HUES6 (cell line): Measurements from ENCODE around the gene DDAH1.

Experiments used
- H3K27ac ChIP-seq: 2 replicates; pipeline ENCODE4 v1.7.0; 2013; ENCODE audit warnings: low read depth, mild to moderate bottlenecking, low read length, inconsistent platforms
- H3K27me3 ChIP-seq: 2 replicates; pipeline ENCODE4 v1.6.1; 2013; ENCODE audit warnings: low read length; ENCODE audit not compliant: control insufficient read depth, insufficient read depth
- H3K36me3 ChIP-seq: 2 replicates; pipeline ENCODE4 v1.6.1; 2013; ENCODE audit warnings: low read length; ENCODE audit not compliant: control insufficient read depth, insufficient read depth
- H3K4me1 ChIP-seq: 2 replicates; pipeline ENCODE4 v1.6.1; 2013; ENCODE audit warnings: low read length; ENCODE audit not compliant: control insufficient read depth, insufficient read depth
- H3K4me3 ChIP-seq: 2 replicates; pipeline ENCODE4 v1.5.1; 2013; ENCODE audit warnings: low read depth, low read length
- H3K9ac ChIP-seq: one replicate; pipeline ENCODE4 v1.6.1; 2013; ENCODE audit warnings: mild to moderate bottlenecking, low read length
- H3K9me3 ChIP-seq: 2 replicates; pipeline ENCODE4 v1.6.1; 2013; ENCODE audit warnings: low read depth, low read length; ENCODE audit not compliant: control insufficient read depth, insufficient read depth

The DDAH1 gene

DNA sequence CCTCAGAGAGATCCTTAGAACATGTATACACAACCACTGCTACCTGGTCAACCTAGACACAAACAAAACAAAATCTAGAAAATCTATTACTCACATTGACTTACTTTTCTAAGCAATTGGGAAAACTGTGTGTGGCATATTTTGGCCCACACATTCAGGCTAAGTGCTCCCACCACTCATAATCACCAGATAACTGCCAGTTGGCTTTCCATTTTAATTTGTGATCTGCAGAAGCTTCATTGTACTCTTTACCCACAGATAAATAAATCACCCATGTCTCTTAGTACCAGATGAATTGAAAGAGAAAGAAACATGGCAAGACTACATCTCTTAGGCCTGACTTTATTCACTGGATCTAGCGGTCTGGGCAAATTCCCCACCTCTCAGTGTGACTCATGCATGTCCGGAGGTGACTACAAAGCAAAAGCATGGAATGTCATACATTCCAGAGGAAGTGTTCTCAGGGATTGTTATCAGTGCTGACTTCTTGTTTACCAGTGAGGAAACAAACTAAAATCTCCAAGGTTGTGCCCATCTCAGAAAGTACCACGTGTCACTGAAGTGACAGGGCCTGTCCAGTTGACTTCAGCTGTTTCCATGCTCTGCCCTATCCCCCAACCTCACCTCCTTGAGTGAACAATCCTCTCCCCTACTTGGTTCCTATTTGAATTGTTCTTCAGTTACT is 136.1 kb downstream of the DDAH1 start:
- H3K36me3 ChIP-seq, result no peaks in the 10 kb centered on the region
- no peak overlapping the region; the same call in 1 of the 2 replicates for H3K4me3 ChIP-seq
- H3K9me3 ChIP-seq, result no peaks in the 10 kb centered on the region; the same call in 1 of the 2 replicates
- H3K4me1 ChIP-seq, result peaks cover 45% of the 10 kb centered on the region
- H3K9ac ChIP-seq, result peak overlapping the region; percentile 14
- no peaks in the 10 kb centered on the region for H3K27me3 ChIP-seq
- peak overlapping the region; percentile 80; the same call in 1 of the 2 replicates for H3K27ac ChIP-seq

DNA sequence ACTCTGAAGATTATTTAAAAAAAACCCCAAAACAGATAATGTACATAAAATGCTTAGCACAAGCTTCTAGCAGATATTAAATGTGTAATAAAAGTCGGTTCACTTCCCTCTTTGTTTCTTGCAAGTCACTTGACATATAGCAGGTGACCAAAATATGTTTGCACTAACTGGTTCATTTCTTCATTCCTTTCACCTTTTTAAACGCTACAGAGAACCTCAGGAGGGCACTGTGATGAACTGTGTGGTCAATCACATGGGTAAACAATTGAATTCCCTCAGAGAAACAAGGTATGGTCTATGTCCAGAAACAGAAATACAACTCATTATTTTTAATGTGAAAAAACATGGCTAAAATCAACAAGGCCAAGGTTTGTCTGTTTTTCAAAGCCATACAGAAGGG is 137.2 kb downstream of the DDAH1 start:
- no peak overlapping the region for H3K9ac ChIP-seq
- H3K27ac ChIP-seq, result peak overlapping the region; percentile 80; the same call in 1 of the 2 replicates
- no peaks in the 10 kb centered on the region; the same call in 1 of the 2 replicates for H3K36me3 ChIP-seq
- H3K27me3 ChIP-seq, result no peaks in the 10 kb centered on the region
- no peaks in the 10 kb centered on the region for H3K9me3 ChIP-seq
- peaks cover 45% of the 10 kb centered on the region for H3K4me1 ChIP-seq
- H3K4me3 ChIP-seq, result no peak overlapping the region

DNA sequence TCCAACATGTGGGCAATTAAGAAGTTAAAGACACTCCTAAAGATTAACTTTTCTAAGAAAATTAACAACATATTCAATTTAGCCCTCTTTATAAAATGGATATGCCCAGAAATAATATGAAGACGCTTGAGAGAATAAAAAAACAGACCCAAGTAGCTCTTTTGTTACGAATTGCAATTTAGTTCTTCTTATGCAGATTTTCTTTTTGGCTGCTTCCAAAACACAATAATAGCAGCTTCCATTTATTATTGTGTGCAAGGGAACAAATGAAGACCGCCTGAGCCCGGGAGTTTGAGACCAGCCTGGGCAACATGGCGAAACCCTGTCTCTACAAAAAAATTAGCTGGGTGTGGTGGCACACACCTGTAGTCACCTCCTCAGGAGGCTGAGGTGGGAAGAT is 138.1 kb downstream of the DDAH1 start:
- no peaks in the 10 kb centered on the region; the same call in 1 of the 2 replicates for H3K36me3 ChIP-seq
- H3K27ac ChIP-seq, result no peak overlapping the region
- no peaks in the 10 kb centered on the region for H3K27me3 ChIP-seq
- no peak overlapping the region for H3K9ac ChIP-seq
- peaks cover 45% of the 10 kb centered on the region for H3K4me1 ChIP-seq
- H3K9me3 ChIP-seq, result no peaks in the 10 kb centered on the region
- no peak overlapping the region for H3K4me3 ChIP-seq

DNA sequence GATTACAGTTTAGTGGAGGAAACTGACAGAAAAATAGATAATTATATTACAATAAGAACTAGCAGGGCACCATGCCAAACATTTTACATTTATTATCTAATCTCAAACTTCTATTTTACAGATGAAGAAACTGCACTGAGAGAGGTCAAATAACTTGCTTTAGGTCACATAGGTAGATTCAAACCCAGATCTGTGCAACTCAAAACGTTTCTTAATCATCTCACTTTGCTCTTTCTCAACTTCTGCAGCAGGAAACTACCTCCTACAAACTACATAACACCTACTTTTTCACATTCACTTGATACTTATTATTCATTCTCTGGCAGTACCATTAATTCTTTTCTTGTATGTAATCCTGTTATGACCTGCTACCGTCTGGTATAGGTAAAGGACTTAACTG is 138.6 kb downstream of the DDAH1 start:
- Histone ChIP-seq H3K4me1 (peaks cover 45% of the 10 kb centered on the region), H3K9me3 (no peaks in the 10 kb centered on the region), H3K9ac (no peak overlapping the region), H3K27me3 (no peaks in the 10 kb centered on the region), H3K27ac (no peak overlapping the region), H3K36me3 (no peaks in the 10 kb centered on the region; the same call in 1 of the 2 replicates), H3K4me3 (no peak overlapping the region)

DNA sequence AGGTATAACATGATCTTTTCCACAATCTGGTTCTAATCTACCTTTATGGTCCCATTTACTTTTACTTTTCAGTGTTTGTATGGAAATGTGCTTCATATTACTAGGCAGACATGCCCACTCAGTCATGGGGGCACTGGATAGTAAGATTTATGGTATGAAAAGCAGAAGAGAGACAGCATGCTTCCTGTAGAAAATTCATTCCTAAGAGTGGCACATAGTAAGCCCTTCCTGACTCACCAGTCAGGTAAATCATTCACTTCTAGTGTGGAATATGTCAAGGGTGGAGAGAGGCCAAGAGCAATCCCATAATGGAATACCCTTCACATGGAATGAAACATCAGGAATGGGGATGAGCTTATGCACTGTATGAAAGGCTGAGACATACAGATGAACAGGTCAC is 139.0 kb downstream of the DDAH1 start:
- H3K4me3 ChIP-seq, result no peak overlapping the region
- H3K9me3 ChIP-seq, result no peaks in the 10 kb centered on the region
- no peak overlapping the region for H3K9ac ChIP-seq
- no peak overlapping the region for H3K27ac ChIP-seq
- no peaks in the 10 kb centered on the region; the same call in 1 of the 2 replicates for H3K36me3 ChIP-seq
- H3K27me3 ChIP-seq, result no peaks in the 10 kb centered on the region
- H3K4me1 ChIP-seq, result peaks cover 43% of the 10 kb centered on the region

DNA sequence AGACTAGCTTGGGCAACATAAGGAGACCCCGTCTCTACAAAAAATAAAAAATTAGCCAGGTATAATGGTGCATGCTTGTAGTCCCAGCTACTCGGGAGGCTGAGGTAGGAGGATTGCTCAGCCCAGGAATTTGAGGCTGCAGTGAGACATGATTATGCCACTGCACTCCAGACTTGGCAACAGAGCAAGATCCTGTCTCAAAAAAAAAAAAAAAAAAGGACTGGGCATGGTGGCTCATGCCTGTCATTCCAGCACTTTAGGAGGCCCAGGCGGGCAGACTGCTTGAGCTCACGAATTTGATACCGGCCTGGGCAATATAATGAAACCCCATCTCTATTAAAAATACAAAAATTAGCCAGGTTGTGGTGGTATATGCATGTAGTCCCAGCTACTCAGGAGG is 141.2 kb downstream of the DDAH1 start:
- no peak overlapping the region for H3K4me3 ChIP-seq
- no peak overlapping the region for H3K27ac ChIP-seq
- H3K4me1 ChIP-seq, result peaks cover 27% of the 10 kb centered on the region
- no peaks in the 10 kb centered on the region for H3K27me3 ChIP-seq
- H3K9me3 ChIP-seq, result no peaks in the 10 kb centered on the region
- H3K9ac ChIP-seq, result no peak overlapping the region
- H3K36me3 ChIP-seq, result no peaks in the 10 kb centered on the region; the same call in 1 of the 2 replicates

DNA sequence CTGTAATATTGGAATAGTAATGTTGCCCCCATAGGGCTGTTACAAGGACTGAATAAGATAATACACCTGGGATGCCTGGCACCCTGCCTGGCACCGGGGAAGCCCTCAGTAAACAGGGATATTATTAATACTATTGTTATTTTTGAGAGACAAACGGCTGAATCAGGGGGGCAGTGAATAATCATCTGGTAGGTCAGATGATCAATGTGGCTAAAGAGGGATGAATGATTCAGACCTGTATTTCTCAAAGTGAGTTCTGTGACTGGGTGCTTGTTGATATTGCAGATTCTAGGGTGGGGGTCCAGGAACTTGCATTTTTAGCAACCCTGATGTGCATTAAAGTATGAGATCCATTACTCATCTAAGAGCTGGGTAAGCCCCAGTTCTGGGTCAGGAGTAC is 142.3 kb downstream of the DDAH1 start:
- Histone ChIP-seq H3K9ac (no peak overlapping the region), H3K4me1 (peaks cover 20% of the 10 kb centered on the region), H3K9me3 (no peaks in the 10 kb centered on the region), H3K4me3 (no peak overlapping the region), H3K36me3 (no peaks in the 10 kb centered on the region; the same call in 1 of the 2 replicates), H3K27me3 (no peaks in the 10 kb centered on the region), H3K27ac (no peak overlapping the region)

DNA sequence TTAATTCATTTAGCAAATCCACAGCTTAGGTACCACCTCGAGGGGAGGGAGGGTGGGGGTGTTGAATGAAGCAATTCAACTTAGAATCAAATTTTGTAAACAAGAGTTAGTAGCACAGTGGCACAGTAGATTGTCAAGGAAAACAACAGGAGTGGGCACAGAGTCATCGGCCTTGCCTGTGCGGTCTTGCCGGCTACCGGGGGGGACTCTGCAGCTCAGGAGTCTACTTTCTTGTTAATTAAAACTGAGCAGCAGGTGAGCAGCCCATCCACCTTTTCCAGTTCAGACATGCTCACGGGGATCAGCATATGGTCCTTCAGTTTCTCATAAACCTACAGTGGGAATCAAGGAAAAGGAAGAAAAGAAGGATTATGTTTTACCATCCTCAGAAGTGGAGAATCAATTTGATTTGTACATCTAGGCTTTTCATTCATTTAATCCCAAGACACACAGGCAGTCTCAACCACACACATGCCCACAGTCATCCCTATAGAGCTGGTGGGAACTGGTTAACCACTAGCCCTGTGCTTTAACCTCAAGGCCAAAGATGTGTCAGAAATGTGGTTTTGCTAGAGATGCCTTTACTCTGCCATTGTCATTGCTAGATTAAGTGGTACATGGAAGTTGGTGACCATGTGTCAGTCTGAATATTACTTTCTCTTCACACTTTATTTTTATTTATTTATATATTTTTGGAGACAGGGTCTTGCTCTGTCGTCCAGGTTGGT is 143.6 kb downstream of the DDAH1 start:
- Histone ChIP-seq H3K9ac (no peak overlapping the region), H3K27me3 (no peaks in the 10 kb centered on the region), H3K4me3 (no peak overlapping the region), H3K4me1 (peaks cover 20% of the 10 kb centered on the region), H3K36me3 (no peaks in the 10 kb centered on the region; the same call in 1 of the 2 replicates), H3K9me3 (no peaks in the 10 kb centered on the region), H3K27ac (no peak overlapping the region)

DNA sequence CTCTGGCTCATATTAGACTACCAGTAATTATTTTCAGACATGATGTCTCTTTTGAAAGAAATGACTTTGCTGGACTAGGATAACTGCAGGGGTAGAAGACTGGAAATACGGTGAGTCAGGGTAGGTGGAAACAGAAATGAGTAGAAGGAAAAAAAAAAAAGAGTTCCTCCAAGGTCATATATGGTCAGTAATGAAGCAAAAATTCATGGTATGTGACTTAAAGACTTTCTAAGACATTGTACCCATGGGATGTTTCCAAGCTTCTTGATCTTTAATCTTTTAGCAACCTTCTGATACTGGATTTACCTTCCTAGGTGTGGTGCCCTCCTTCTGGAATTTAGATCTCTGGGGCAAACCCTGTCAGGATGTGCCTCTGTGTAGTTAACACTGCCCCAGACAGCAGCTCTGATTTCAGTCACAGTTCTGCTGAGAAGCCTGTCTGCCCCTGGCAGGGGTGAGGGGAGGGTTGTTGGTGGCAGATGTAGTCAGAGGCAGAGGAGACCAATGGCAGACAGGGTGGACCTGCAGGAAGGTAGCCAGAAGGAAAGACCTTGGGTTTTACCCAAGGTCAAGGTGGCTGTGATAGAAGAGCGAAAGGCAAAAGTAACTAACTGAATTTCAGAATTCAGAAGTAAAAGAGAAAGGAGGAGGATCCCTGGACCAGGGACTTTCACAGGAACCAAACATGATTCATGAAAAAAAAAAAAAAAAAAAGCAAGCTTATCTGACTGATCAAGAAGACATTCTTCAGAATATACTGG is 144.4 kb downstream of the DDAH1 start:
- Histone ChIP-seq H3K36me3 (no peaks in the 10 kb centered on the region; the same call in 1 of the 2 replicates), H3K27ac (no peak overlapping the region), H3K9ac (no peak overlapping the region), H3K4me3 (no peak overlapping the region), H3K27me3 (no peaks in the 10 kb centered on the region), H3K4me1 (peaks cover 20% of the 10 kb centered on the region), H3K9me3 (no peaks in the 10 kb centered on the region)

DNA sequence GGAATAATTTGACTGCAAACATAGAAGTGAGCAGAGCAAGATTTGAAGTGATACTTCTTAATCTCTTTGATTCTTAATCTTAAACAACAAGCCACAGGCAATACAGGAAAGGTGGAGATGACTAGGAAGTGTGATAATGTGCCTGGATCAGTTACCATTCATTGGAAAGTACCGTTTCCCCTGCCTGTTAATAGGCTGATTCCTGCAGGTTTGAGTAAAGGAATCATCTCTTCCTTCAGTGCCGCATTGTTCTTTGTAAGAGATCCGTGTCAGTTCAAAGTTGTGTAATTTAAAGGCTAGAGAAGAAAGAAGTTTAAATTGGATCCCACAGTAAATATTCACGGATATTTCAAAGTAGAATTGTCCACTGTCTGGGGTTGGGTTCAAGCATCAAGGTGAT is 145.0 kb downstream of the DDAH1 start:
- Histone ChIP-seq H3K9me3 (no peaks in the 10 kb centered on the region), H3K4me3 (no peak overlapping the region), H3K36me3 (no peaks in the 10 kb centered on the region; the same call in 1 of the 2 replicates), H3K27ac (no peak overlapping the region), H3K27me3 (no peaks in the 10 kb centered on the region), H3K4me1 (peaks cover 19% of the 10 kb centered on the region), H3K9ac (no peak overlapping the region)
